ENCODE data around the gene ZSCAN5B. TPM values are rescaled to one million over a fixed set of nuclear protein-coding genes. Genes with fewer than 3 reads are reported as not detected.

Gene ZSCAN5B
- total and polyA plus RNA-seq, 2 of the 13 experiments (the other 11 are each of a cell fraction or from before 2014, with no cell fraction given): not detected

GRCh38 chr19:56141417-56141993 is 56.1 kb downstream of the ZSCAN5B start (continued):
- TF ChIP-seq USF2 (IDR thresholded peaks at IDR 0.05; ENCODE audit: low read depth, low read length) (no peak), USF2 (CRISPR knock-in tag; IDR thresholded peaks at IDR 0.05; ENCODE audit: borderline replicate concordance) (no peak), CHD2 (IDR thresholded peaks at IDR 0.05; ENCODE audit: low read depth, low read length) (0 out of 2 replicates have a peak, but pooled peaks have one; percentile 38), MBD4 (IDR thresholded peaks at IDR 0.05; ENCODE audit: borderline replicate concordance, low read length) (no peak), ZNF432 (CRISPR knock-in tag; IDR thresholded peaks at IDR 0.05; ENCODE audit: borderline replicate concordance) (no peak), JUN (CRISPR knock-in tag; IDR thresholded peaks at IDR 0.05) (no peak), ZNF142 (CRISPR knock-in tag; IDR thresholded peaks at IDR 0.05) (no peak)
- TF ChIP-seq, protein P1, sequence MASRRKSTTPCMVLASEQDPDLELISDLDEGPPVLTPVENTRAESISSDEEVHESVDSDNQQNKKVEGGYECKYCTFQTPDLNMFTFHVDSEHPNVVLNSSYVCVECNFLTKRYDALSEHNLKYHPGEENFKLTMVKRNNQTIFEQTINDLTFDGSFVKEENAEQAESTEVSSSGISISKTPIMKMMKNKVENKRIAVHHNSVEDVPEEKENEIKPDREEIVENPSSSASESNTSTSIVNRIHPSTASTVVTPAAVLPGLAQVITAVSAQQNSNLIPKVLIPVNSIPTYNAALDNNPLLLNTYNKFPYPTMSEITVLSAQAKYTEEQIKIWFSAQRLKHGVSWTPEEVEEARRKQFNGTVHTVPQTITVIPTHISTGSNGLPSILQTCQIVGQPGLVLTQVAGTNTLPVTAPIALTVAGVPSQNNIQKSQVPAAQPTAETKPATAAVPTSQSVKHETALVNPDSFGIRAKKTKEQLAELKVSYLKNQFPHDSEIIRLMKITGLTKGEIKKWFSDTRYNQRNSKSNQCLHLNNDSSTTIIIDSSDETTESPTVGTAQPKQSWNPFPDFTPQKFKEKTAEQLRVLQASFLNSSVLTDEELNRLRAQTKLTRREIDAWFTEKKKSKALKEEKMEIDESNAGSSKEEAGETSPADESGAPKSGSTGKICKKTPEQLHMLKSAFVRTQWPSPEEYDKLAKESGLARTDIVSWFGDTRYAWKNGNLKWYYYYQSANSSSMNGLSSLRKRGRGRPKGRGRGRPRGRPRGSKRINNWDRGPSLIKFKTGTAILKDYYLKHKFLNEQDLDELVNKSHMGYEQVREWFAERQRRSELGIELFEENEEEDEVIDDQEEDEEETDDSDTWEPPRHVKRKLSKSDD (CRISPR knock-in tag; IDR thresholded peaks at IDR 0.05; ENCODE audit: low read depth): no peak
- TF ChIP-seq, protein P2, sequence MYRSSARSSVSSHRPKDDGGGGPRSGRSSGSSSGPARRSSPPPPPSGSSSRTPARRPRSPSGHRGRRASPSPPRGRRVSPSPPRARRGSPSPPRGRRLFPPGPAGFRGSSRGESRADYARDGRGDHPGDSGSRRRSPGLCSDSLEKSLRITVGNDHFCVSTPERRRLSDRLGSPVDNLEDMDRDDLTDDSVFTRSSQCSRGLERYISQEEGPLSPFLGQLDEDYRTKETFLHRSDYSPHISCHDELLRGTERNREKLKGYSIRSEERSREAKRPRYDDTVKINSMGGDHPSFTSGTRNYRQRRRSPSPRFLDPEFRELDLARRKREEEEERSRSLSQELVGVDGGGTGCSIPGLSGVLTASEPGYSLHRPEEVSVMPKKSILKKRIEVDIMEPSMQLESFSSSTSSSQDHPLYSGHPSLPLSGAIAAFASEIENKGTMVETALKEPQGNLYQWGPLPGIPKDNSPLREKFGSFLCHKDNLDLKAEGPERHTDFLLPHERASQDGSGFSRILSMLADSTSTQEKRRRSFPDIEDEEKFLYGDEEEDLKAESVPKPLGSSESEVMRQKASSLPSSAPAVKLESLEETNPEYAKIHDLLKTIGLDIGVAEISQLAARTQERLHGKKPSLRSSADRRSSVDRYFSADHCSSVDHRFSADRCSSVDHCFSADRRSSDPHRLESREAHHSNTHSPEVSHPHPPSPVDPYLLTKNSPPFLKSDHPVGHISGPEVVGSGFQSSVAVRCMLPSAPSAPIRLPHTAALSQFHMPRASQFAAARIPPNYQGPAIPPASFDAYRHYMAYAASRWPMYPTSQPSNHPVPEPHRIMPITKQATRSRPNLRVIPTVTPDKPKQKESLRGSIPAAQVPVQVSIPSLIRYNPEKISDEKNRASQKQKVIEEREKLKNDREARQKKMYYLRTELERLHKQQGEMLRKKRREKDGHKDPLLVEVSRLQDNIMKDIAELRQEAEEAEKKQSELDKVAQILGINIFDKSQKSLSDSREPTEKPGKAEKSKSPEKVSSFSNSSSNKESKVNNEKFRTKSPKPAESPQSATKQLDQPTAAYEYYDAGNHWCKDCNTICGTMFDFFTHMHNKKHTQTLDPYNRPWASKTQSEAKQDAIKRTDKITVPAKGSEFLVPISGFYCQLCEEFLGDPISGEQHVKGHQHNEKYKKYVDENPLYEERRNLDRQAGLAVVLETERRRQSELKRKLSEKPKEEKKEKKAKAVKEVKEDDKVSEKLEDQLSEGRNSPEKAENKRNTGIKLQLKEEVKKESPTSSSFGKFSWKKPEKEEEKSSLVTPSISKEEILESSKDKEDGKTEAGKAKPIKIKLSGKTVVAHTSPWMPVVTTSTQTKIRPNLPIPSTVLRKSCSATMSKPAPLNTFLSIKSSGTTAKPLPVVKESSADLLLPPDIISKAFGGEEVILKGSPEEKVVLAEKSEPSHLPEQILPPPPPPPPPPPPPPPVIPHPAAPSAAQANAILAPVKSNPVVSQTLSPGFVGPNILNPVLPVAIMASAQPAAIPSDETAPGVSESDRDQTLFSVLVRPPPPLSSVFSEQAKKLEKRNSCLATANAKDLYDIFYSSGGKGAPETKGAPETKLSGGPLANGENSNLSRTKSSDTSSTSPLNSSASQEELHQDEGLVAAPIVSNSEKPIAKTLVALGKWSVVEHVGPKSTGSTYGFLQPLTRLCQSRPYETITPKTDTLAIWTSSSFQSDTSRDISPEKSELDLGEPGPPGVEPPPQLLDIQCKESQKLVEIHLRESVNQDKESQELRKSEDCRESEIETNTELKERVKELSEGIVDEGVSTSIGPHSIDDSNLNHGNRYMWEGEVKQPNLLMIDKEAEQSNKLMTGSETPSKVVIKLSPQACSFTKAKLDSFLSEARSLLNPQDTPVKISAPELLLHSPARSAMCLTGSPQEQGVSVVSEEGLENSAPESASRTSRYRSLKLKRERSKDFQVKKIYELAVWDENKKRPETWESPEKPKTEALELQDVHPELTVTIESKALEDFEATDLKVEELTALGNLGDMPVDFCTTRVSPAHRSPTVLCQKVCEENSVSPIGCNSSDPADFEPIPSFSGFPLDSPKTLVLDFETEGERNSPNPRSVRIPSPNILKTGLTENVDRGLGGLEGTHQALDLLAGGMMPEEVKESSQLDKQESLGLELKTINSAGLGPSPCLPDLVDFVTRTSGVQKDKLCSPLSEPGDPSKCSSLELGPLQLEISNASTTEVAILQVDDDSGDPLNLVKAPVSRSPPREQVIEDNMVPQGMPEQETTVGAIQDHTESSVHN (CRISPR knock-in tag; IDR thresholded peaks at IDR 0.05): no peak
